HG02623 (cell line): ENCODE measurements around the gene ZCCHC17.

Experiments used
- ATAC-seq: cut with Tn5 transposase; IDR thresholded peaks from one replicate; pipeline ENCODE4 v1.9.1; 2021; ENCODE audit warnings: moderate library complexity; ENCODE audit not compliant: unreplicated experiment

The ZCCHC17 gene

GRCh38 chr1:31389616-31390015 lies 92.8 kb downstream of the ZCCHC17 start:
- ATAC-seq: no peak

GRCh38 chr1:31390071-31390470 lies 93.2 kb downstream of the ZCCHC17 start:
- ATAC-seq: no peak

GRCh38 chr1:31393463-31393862 lies 96.6 kb downstream of the ZCCHC17 start:
- no peak for ATAC-seq

GRCh38 chr1:31394584-31395193 lies 97.9 kb downstream of the ZCCHC17 start:
- no peak for ATAC-seq

- no peak for ATAC-seq
These were observed 100.0 kb downstream of the ZCCHC17 start for GRCh38 chr1:31396633-31397351.

- ATAC-seq: no peak
These were observed 100.7 kb downstream of the ZCCHC17 start for GRCh38 chr1:31397360-31398095.

- ATAC-seq: no peak
These were observed 101.4 kb downstream of the ZCCHC17 start for GRCh38 chr1:31398246-31398645.

- ATAC-seq: no peak
These were observed 103.1 kb downstream of the ZCCHC17 start for GRCh38 chr1:31399976-31400375.

- no peak for ATAC-seq
These were observed 103.6 kb downstream of the ZCCHC17 start for GRCh38 chr1:31400393-31400792.

- ATAC-seq: no peak
These were observed 104.4 kb downstream of the ZCCHC17 start for GRCh38 chr1:31401241-31401640.

GRCh38 chr1:31405578-31406245 lies 108.9 kb downstream of the ZCCHC17 start:
- no peak for ATAC-seq

GRCh38 chr1:31407029-31407626 lies 110.3 kb downstream of the ZCCHC17 start:
- ATAC-seq: no peak

GRCh38 chr1:31408788-31409318 lies 112.0 kb downstream of the ZCCHC17 start:
- no peak for ATAC-seq

GRCh38 chr1:31409946-31410858 lies 113.4 kb downstream of the ZCCHC17 start:
- no peak for ATAC-seq

- no peak for ATAC-seq
These were observed 114.0 kb downstream of the ZCCHC17 start for GRCh38 chr1:31410871-31411270.

- no peak for ATAC-seq
These were observed 115.4 kb downstream of the ZCCHC17 start for GRCh38 chr1:31412205-31412604.

- ATAC-seq: no peak
These were observed 116.0 kb downstream of the ZCCHC17 start, which contains the start of gene SERINC2 for GRCh38 chr1:31412732-31413404. SERINC2 (plus strand) TSS chr1:31413213; CDS start chr1:31413266, 53 bp downstream.

- no peak for ATAC-seq
These were observed 116.7 kb downstream of the ZCCHC17 start for GRCh38 chr1:31413405-31414001.
